Left colon (tissue), 2 donors: ENCODE measurements around the gene DNAH2. TPM values are rescaled to one million over a fixed set of nuclear protein-coding genes. Genes with fewer than 3 reads are reported as not detected.
A peak's percentile ranks its signal among the peaks of the same experiment; 100 is the strongest.

Experiments used
- ATAC-seq: fragments of 200-7000 bp; cut with Tn5 transposase; one replicate; pipeline ENCODE4 v1.9.1; 2020; ENCODE audit warnings: mild to moderate bottlenecking, moderate library complexity
- DNase-seq, 2 donors: peaks; one replicate each; pipeline ENCODE4 v3.0.0-alpha.2; 2020
- intact Hi-C, 2 donors: fragments of 100-400 bp; cut with DNase I in 1 of 2; cut with micrococcal nuclease in 1 of 2; formaldehyde crosslinking; loops; one replicate each; pipeline versions ENCODE4 v1.11.2 to v1.14.0; 2022; cut with DNase I, micrococcal nuclease
- long read RNA-seq: library from polyadenylated mRNA; unstranded; transcript quantifications from one replicate; pipeline ENCODE4 v2.0.0, GENCODE V29; 2021
- total RNA-seq, 2 donors: library from RNA; stranded (reverse); fragmentation: NEBNext Ultra II Directional; extraction: Animal tissue kit (Norgen Biotek cat#: 25700); gene quantifications; one replicate each; pipeline ENCODE4 v1.2.1, GENCODE V29; 2021
- donor health status: DM: no; HTN: no; CAD: no.
- donor health status: DM: yes; HTN: yes; CAD: no.

Gene DNAH2, protein sequence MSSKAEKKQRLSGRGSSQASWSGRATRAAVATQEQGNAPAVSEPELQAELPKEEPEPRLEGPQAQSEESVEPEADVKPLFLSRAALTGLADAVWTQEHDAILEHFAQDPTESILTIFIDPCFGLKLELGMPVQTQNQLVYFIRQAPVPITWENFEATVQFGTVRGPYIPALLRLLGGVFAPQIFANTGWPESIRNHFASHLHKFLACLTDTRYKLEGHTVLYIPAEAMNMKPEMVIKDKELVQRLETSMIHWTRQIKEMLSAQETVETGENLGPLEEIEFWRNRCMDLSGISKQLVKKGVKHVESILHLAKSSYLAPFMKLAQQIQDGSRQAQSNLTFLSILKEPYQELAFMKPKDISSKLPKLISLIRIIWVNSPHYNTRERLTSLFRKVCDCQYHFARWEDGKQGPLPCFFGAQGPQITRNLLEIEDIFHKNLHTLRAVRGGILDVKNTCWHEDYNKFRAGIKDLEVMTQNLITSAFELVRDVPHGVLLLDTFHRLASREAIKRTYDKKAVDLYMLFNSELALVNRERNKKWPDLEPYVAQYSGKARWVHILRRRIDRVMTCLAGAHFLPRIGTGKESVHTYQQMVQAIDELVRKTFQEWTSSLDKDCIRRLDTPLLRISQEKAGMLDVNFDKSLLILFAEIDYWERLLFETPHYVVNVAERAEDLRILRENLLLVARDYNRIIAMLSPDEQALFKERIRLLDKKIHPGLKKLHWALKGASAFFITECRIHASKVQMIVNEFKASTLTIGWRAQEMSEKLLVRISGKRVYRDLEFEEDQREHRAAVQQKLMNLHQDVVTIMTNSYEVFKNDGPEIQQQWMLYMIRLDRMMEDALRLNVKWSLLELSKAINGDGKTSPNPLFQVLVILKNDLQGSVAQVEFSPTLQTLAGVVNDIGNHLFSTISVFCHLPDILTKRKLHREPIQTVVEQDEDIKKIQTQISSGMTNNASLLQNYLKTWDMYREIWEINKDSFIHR (N-terminal part only)
- total RNA-seq = under 1 TPM; 0.22 to 0.61 TPM
- long read RNA-seq = 0 reads

GRCh38 chr17:7716901-7717755, at the start of gene DNAH2:
Gene DNAH2 (plus strand): TSS chr17:7717744. CDS start chr17:7719735, 1,991 bp downstream.
- peak; percentile 89 for ATAC-seq
- DNase-seq = peak; percentile 64 to 74
- intact Hi-C loops = no loop called here

GRCh38 chr17:7668482-7668881, 49.1 kb upstream of the DNAH2 start:
- intact Hi-C loops = no loop called here
- ATAC-seq = no peak

GRCh38 chr17:7673239-7673638, 44.3 kb upstream of the DNAH2 start:
- intact Hi-C loops = no loop called here
- peak in 1 of 2 donors; percentile 32 for DNase-seq
- peak; percentile 21 for ATAC-seq

More at GRCh38 chr17:7668482-7668881, 49.1 kb upstream of the DNAH2 start:
- DNase-seq = no peak

DNA sequence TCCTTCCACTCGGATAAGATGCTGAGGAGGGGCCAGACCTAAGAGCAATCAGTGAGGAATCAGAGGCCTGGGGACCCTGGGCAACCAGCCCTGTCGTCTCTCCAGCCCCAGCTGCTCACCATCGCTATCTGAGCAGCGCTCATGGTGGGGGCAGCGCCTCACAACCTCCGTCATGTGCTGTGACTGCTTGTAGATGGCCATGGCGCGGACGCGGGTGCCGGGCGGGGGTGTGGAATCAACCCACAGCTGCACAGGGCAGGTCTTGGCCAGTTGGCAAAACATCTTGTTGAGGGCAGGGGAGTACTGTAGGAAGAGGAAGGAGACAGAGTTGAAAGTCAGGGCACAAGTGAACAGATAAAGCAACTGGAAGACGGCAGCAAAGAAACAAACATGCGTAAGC, 42.6 kb upstream of the DNAH2 start:
- intact Hi-C loops = no loop called here
- ATAC-seq (no peak), DNase-seq (no peak)

- intact Hi-C loops = no loop called here
- DNase-seq (no peak), ATAC-seq (no peak)
These were observed 41.0 kb upstream of the DNAH2 start for GRCh38 chr17:7676533-7676932.

- intact Hi-C loops = no loop called here
- ATAC-seq (no peak), DNase-seq (no peak)
These were observed 40.0 kb upstream of the DNAH2 start for GRCh38 chr17:7677388-7678067.

DNA sequence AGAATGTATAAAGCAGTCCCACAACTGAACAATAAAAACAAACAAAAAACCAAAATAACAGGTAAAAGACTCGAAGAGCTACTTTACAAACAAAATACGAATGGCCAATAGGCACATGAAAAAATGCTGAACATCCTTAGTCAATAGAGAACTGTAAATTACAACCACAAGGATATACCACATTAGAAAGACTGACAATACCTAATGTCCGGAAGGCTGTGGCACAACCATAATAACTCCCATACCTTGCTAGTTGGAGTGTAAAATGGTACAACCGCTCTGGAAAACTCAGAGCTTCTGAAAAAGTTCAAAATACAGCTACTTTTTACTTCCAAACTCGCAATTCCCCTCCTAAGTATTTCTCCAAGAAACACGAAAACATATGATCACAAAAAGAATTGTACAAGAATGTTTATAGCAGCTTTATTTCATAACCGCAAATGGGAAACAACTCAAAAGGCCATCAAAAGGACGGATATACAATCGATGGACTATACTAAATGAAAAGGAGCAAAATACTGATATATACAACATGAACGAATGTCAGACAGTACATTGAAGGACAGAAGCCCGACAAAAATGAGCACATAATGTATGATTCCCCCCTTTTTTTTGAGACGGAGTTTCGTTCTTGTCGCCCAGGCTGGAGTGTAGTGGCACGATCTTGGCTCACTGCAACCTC, 32.6 kb upstream of the DNAH2 start:
- intact Hi-C loops = loop anchor here in 1 of 2 donors (10.0 kb wide), 1 partner anchor 50 kb away; the partner anchor contains the start of gene SHBG
- ATAC-seq = no peak
- no peak for DNase-seq

DNA sequence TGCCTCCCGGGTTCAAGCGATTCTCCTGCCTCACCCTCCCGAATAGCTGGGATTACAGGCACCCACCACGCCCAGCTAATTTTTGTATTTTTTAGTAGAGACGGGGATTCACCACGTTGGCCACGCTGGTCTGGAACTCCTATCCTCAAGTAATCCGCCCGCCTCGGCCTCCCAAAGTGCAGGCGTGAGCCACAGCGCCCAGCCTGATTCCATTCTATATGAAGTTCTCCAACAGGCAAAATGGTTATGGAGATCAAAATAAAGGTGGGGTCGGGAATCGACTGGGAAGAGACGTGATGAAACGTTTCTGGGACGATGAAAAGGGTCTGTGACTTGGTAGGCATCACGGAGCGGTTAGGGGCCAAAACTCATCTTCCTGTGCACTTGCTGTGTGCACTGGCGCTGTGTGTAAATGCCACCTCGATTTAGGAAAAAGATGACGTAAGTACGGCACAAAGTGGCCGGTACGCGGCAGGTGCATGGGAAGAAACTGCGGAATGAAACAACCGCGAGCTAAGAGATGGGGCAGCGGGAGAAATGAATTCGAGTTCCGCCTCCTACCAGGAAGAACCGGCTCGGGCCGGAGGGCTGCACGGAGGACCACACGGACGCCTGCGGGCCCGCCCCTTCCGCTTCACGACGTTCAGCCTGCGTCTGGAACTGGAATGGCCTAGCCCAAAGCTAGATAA, 31.9 kb upstream of the DNAH2 start:
- ATAC-seq = peak; percentile 75
- intact Hi-C loops = loop anchor here in 1 of 2 donors (10.0 kb wide), 1 partner anchor 51 kb away; the partner anchor contains the start of gene SHBG

GRCh38 chr17:7686222-7687071, 31.1 kb upstream of the DNAH2 start:
- DNase-seq (peak; percentile 81 to 84), ATAC-seq (peak; percentile 57)
- intact Hi-C loops = loop anchor here in 1 of 2 donors (10.0 kb wide), 1 partner anchor 52 kb away; the partner anchor contains the start of gene SHBG

More for the DNA sequence above, 31.9 kb upstream of the DNAH2 start:
- DNase-seq = peak; percentile 94 to 95

- ATAC-seq (peak; percentile 71), DNase-seq (peak; percentile 90 to 94)
- intact Hi-C loops = loop anchor here in 1 of 2 donors (10.0 kb wide), 1 partner anchor 52 kb away; the partner anchor contains the start of gene SHBG
These were observed 30.3 kb upstream of the DNAH2 start, which contains the start of gene TP53 for GRCh38 chr17:7687072-7687907. Gene TP53 (minus strand): TSS chr17:7687490. CDS start chr17:7676594, 10,896 bp downstream.

- intact Hi-C loops = loop anchor here in 1 of 2 donors (10.0 kb wide), 1 partner anchor 53 kb away; the partner anchor contains the start of gene SHBG
- peak; percentile 97 for DNase-seq
- ATAC-seq = peak; percentile 79
These were observed 29.4 kb upstream of the DNAH2 start, which contains the start of gene WRAP53 for GRCh38 chr17:7687908-7688807. Gene WRAP53 (plus strand): TSS chr17:7688477. CDS start chr17:7688649, 172 bp downstream.

- ATAC-seq (no peak), DNase-seq (no peak)
- intact Hi-C loops = loop anchor here in 1 of 2 donors (10.0 kb wide), 1 partner anchor 54 kb away; the partner anchor contains the start of gene SHBG
These were observed 28.7 kb upstream of the DNAH2 start for GRCh38 chr17:7688808-7689316.

- DNase-seq (no peak), ATAC-seq (no peak)
- intact Hi-C loops = no loop called here
These were observed 22.0 kb upstream of the DNAH2 start for GRCh38 chr17:7695586-7695985.
